IMR-90 (cell line): ENCODE measurements around the gene LCN12. TPM values are rescaled to one million over a fixed set of nuclear protein-coding genes. Genes with fewer than 3 reads are reported as not detected.
A peak's percentile ranks its signal among the peaks of the same experiment; 100 is the strongest.

Experiments used
- ATAC-seq: fragments of 200-7000 bp; cut with Tn5 transposase; 2 replicates; pipeline ENCODE4 v1.9.1; 2020; ENCODE audit warnings: low read depth, mild to moderate bottlenecking, moderate library complexity
- BruUV-seq: library from RNA; stranded (reverse); fragments of 400-500 nt; replicated peaks from 2 replicates; lab custom pipeline; 2021; lab: Mats Ljungman, UMichigan
- CTCF ChIA-PET: fragments of 300-600 bp; formaldehyde crosslinking; extraction: SDS; loops from one replicate; lab custom pipeline; 2021; ENCODE audit warnings: antibody characterized with exemption; lab: Yijun Ruan, JAX
- POLR2A ChIA-PET: fragments of 300-600 bp; sonication (Branson Sonifier 250); formaldehyde crosslinking; loops from one replicate; lab custom pipeline; 2022; ENCODE audit warnings: antibody characterized with exemption; ENCODE audit not compliant: unreplicated experiment; lab: Charles Lee
- DNase-seq: peaks from one replicate; pipeline ENCODE4 v3.0.0; 2013
- H2AFZ ChIP-seq: replicated peaks from 2 replicates; pipeline ENCODE3; 2013; ENCODE audit warnings: low read length, mild to moderate bottlenecking; ENCODE audit not compliant: poor library complexity
- H2AK5ac ChIP-seq: 2 replicates; pipeline ENCODE4 v1.6.1; 2013; ENCODE audit warnings: low read depth, low read length, inconsistent platforms
- H2AK9ac ChIP-seq: replicated peaks from 2 replicates; pipeline ENCODE3; 2013; ENCODE audit warnings: mild to moderate bottlenecking, low read depth, low read length, moderate library complexity; ENCODE audit not compliant: poor library complexity
- H2BK120ac ChIP-seq: 2 replicates; pipeline ENCODE4 v1.6.1; 2013; ENCODE audit warnings: low read depth, low read length, inconsistent platforms
- H2BK15ac ChIP-seq: 3 replicates; pipeline ENCODE4 v1.6.1; 2013; ENCODE audit warnings: low read depth, low read length, inconsistent platforms
- H2BK20ac ChIP-seq: 2 replicates; pipeline ENCODE4 v1.6.1; 2013; ENCODE audit warnings: low read depth, mild to moderate bottlenecking, inconsistent platforms, low read length, moderate library complexity
- H2BK5ac ChIP-seq: 2 replicates; pipeline ENCODE4 v1.6.1; 2013; ENCODE audit warnings: mild to moderate bottlenecking, low read depth, low read length, inconsistent platforms; ENCODE audit not compliant: poor library complexity, severe bottlenecking
- H3K14ac ChIP-seq: replicated peaks from 2 replicates; pipeline ENCODE4 v1.6.1; 2013; ENCODE audit warnings: low read depth, low read length, inconsistent platforms
- H3K18ac ChIP-seq: 2 replicates; pipeline ENCODE4 v1.6.1; 2013; ENCODE audit warnings: low read depth, low read length, control low read depth
- H3K23ac ChIP-seq: 2 replicates; pipeline ENCODE4 v1.6.1; 2013; ENCODE audit warnings: low read depth, low read length, inconsistent platforms
- H3K27ac ChIP-seq: 2 replicates; pipeline ENCODE4 v1.5.1; 2013; ENCODE audit warnings: mild to moderate bottlenecking, control low read depth, low read length; ENCODE audit not compliant: insufficient read depth
- H3K27me3 ChIP-seq: 2 replicates; pipeline ENCODE4 v1.6.1; 2013; ENCODE audit warnings: low read length; ENCODE audit not compliant: control insufficient read depth, insufficient read depth
- H3K36me3 ChIP-seq: 2 replicates; pipeline ENCODE4 v1.6.1; 2013; ENCODE audit warnings: low read length, mixed read lengths; ENCODE audit not compliant: control insufficient read depth, insufficient read depth
- H3K4ac ChIP-seq: 2 replicates; pipeline ENCODE4 v1.6.1; 2013; ENCODE audit warnings: low read depth, low read length, inconsistent platforms
- H3K4me1 ChIP-seq: 2 replicates; pipeline ENCODE4 v1.6.1; 2013; ENCODE audit warnings: low read length, mixed read lengths; ENCODE audit not compliant: control insufficient read depth, insufficient read depth
- H3K4me2 ChIP-seq: 2 replicates; pipeline ENCODE4 v1.6.1; 2013; ENCODE audit warnings: low read depth, mild to moderate bottlenecking, control low read depth, low read length, moderate library complexity
- H3K4me3 ChIP-seq: 2 replicates; pipeline ENCODE4 v1.5.1; 2013; ENCODE audit warnings: low read depth, mild to moderate bottlenecking, control low read depth, low read length, moderate library complexity; ENCODE audit not compliant: insufficient read depth
- H3K56ac ChIP-seq: 2 replicates; pipeline ENCODE4 v1.6.1; 2013; ENCODE audit warnings: low read length, inconsistent platforms; ENCODE audit not compliant: insufficient read depth; ENCODE audit errors: extremely low read depth
- H3K79me1 ChIP-seq, 2 experiments: 2 replicates each; pipeline ENCODE4 v1.6.1; 2013; ENCODE audit warnings: low read length in 2 of 2, inconsistent platforms in 1 of 2, low read depth in 1 of 2
- H3K9ac ChIP-seq: 2 replicates; pipeline ENCODE4 v1.6.1; 2013; ENCODE audit warnings: low read depth, low read length, control low read depth
- H3K9me1 ChIP-seq: 2 replicates; pipeline ENCODE4 v1.6.1; 2013; ENCODE audit warnings: low read length, inconsistent platforms; ENCODE audit not compliant: insufficient read depth
- H3K9me3 ChIP-seq: 2 replicates; pipeline ENCODE4 v1.6.1; 2013; ENCODE audit warnings: low read length; ENCODE audit not compliant: control insufficient read depth, insufficient read depth
- H4K20me1 ChIP-seq: 2 replicates; pipeline ENCODE4 v1.6.1; 2013; ENCODE audit warnings: low read length, inconsistent platforms; ENCODE audit not compliant: insufficient read depth
- H4K5ac ChIP-seq: 2 replicates; pipeline ENCODE4 v1.6.1; 2013; ENCODE audit warnings: mild to moderate bottlenecking, low read depth, low read length, control low read depth
- H4K8ac ChIP-seq, 2 experiments: 2 replicates each; pipeline ENCODE4 v1.6.1; 2013; ENCODE audit warnings: low read depth in 2 of 2, low read length in 2 of 2, control low read depth in 1 of 2, inconsistent platforms in 1 of 2
- H4K91ac ChIP-seq: 2 replicates; pipeline ENCODE4 v1.6.1; 2013; ENCODE audit warnings: low read depth, low read length, inconsistent platforms; ENCODE audit not compliant: insufficient read depth
- BHLHE40 ChIP-seq: fragments of 150-350 bp; IDR thresholded peaks from 2 replicates; pipeline ENCODE4 v1.6.1; 2016; ENCODE audit warnings: mild to moderate bottlenecking, low read depth, low read length
- CEBPB ChIP-seq: IDR thresholded peaks from 2 replicates; pipeline ENCODE4 v1.6.1; 2012; ENCODE audit warnings: low read depth, low read length, improper control_type of control experiment
- CHD1 ChIP-seq: IDR thresholded peaks from 2 replicates; pipeline ENCODE4 v1.6.1; 2012; ENCODE audit warnings: low read depth, low read length, improper control_type of control experiment
- CTCF ChIP-seq: conservative IDR thresholded peaks from 2 replicates; pipeline ENCODE4 v1.5.1; 2012; ENCODE audit warnings: mild to moderate bottlenecking, low read depth, low read length, improper control_type of control experiment
- FOS ChIP-seq: fragments of 150-350 bp; IDR thresholded peaks from 2 replicates; pipeline ENCODE4 v1.6.1; 2016; ENCODE audit warnings: low read depth, low read length
- MAFK ChIP-seq: IDR thresholded peaks from 2 replicates; pipeline ENCODE4 v1.6.1; 2012; ENCODE audit warnings: low read depth, low read length, improper control_type of control experiment
- MAZ ChIP-seq: IDR thresholded peaks from 2 replicates; pipeline ENCODE4 v1.6.1; 2012; ENCODE audit warnings: low read depth, mild to moderate bottlenecking, low read length, improper control_type of control experiment, moderate library complexity, borderline replicate concordance
- NFE2L2 ChIP-seq: fragments of 150-350 bp; IDR thresholded peaks from 2 replicates; pipeline ENCODE4 v1.6.1; 2016; ENCODE audit warnings: low read depth, mild to moderate bottlenecking, low read length
- RAD21 ChIP-seq: IDR thresholded peaks from 2 replicates; pipeline ENCODE4 v1.6.1; 2012; ENCODE audit warnings: low read length, improper control_type of control experiment
- RCOR1 ChIP-seq: IDR thresholded peaks from 2 replicates; pipeline ENCODE4 v1.6.1; 2012; ENCODE audit warnings: mild to moderate bottlenecking, low read length, improper control_type of control experiment; ENCODE audit not compliant: insufficient replicate concordance
- RFX5 ChIP-seq: IDR thresholded peaks from 2 replicates; pipeline ENCODE4 v1.8.0; 2012; ENCODE audit warnings: low read depth, mild to moderate bottlenecking, low read length, moderate library complexity
- SMC3 ChIP-seq: fragments of 150-350 bp; IDR thresholded peaks from 2 replicates; pipeline ENCODE4 v1.6.1; 2016; ENCODE audit warnings: low read depth, mild to moderate bottlenecking, antibody characterized with exemption, low read length, moderate library complexity
- USF2 ChIP-seq: fragments of 150-350 bp; IDR thresholded peaks from 2 replicates; pipeline ENCODE4 v1.6.1; 2017; ENCODE audit warnings: mild to moderate bottlenecking, antibody characterized with exemption, low read length, low read depth
- WGBS, 2 experiments: methylation state at CpG; one replicate each; pipeline versions ENCODE4 v1.1.5 to v1.1.7; 2013; ENCODE audit warnings: missing lambda C conversion rate in 2 of 2; ENCODE audit not compliant: insufficient read length in 1 of 2; ENCODE audit errors: extremely low coverage in 2 of 2; 5-methylcytosine and 5-hydroxymethylcytosine counted together
- dilution Hi-C: fragments of 300-500 bp; cut with HindIII; formaldehyde crosslinking; loops from one replicate; pipeline ENCODE4 v1.14.3; 2018; ENCODE audit warnings: low sequenced_read_pairs; ENCODE audit not compliant: unreplicated experiment
- in situ Hi-C: fragments of 300-500 bp; cut with MboI; formaldehyde crosslinking; loops from 3 replicates; pipeline ENCODE4 v1.14.3; 2019; ENCODE audit warnings: low sequenced_read_pairs, inconsistent platforms, mixed read lengths
- intact Hi-C: fragments of 100-400 bp; cut with micrococcal nuclease; formaldehyde crosslinking; loops from 2 replicates; pipeline ENCODE4 v1.10.0; 2022
- polyA plus RNA-seq, 3 experiments: library from polyadenylated mRNA; depleted of rRNA; stranded (reverse); fragments of >200 nt; gene quantifications; 2 replicates each; pipeline ENCODE4 v1.2.3, GENCODE V29; 2012; ENCODE audit warnings: low replicate concordance in 1 of 3
- total RNA-seq: library from RNA; depleted of rRNA; stranded (reverse); fragments of >200 nt; gene quantifications from 2 replicates; pipeline ENCODE4 v1.2.3, GENCODE V29; 2012

LCN12 gene
- total and polyA plus RNA-seq, 2 of the 4 experiments (the other 2 are of a cell fraction), result 0.12 TPM; not detected in 1

GRCh38 chr9:136943291-136944211 lies 8.5 kb upstream of the LCN12 start (continued):
- TF ChIP-seq CTCF, result no peak

GRCh38 chr9:136944212-136944518 lies 7.9 kb upstream of the LCN12 start:
- peak overlapping the region; percentile 91 for H2AFZ ChIP-seq
- dilution Hi-C loops, result no loop called here
- TF ChIP-seq RCOR1, result no peak
- TF ChIP-seq SMC3, result no peak
- no peak for TF ChIP-seq MAFK
- no peak for TF ChIP-seq RAD21
- TF ChIP-seq MAZ, result no peak
- TF ChIP-seq NFE2L2, result no peak
- TF ChIP-seq CHD1, result no peak
- TF ChIP-seq CEBPB, result no peak
- TF ChIP-seq RFX5, result no peak
- peak; percentile 32; the same call in 1 of the 2 replicates for TF ChIP-seq BHLHE40
- no peak for TF ChIP-seq FOS
- TF ChIP-seq USF2, result no peak

More at GRCh38 chr9:136944212-136944518, 7.9 kb upstream of the LCN12 start:
- Histone ChIP-seq H3K56ac (no peak overlapping the region), H3K9me1 (peaks cover 8% of the 10 kb centered on the region), H3K23ac (peak overlapping the region; percentile 24; the same call in 1 of the 2 replicates), H4K8ac (no peak overlapping the region; a peak in 1 of 4 replicates), H2AK9ac (peak overlapping the region; percentile 100), H2BK20ac (no peak overlapping the region), H2AK5ac (peak overlapping the region; percentile 85; the same call in 1 of the 2 replicates), H3K27ac (peak overlapping the region; percentile 97), H3K18ac (no peak overlapping the region), H3K4me1 (peaks cover 4% of the 10 kb centered on the region), H3K79me1 (peaks cover 5 to 35% of the 10 kb centered on the region in 2 experiments), H3K4me3 (peak overlapping the region; percentile 79), H3K36me3 (peaks cover 38% of the 10 kb centered on the region), H3K27me3 (no peaks in the 10 kb centered on the region), H4K20me1 (peaks cover 22% of the 10 kb centered on the region), H3K9ac (peak overlapping the region; percentile 96), H4K91ac (peak overlapping the region; percentile 33), H3K9me3 (no peaks in the 10 kb centered on the region), H3K4me2 (no peak overlapping the region), H2BK120ac (no peak overlapping the region; the same call in 1 of the 2 replicates), H2BK15ac (no peak overlapping the region), H2BK5ac (peak overlapping the region; percentile 88), H3K14ac (no peak overlapping the region), H3K4ac (peak overlapping the region; percentile 75), H4K5ac (no peak overlapping the region; the same call in 1 of the 2 replicates)
- BruUV-seq, result no TSS peak
- peak; percentile 55 for DNase-seq
- WGBS, 2 experiments, result 1% methylated on average over 23 of the region's 45 CpGs; no CpG with 5 or more reads in 1 of the 2 experiments
- in situ Hi-C loops (no loop called here), intact Hi-C loops (loop anchor here (2.0 kb wide), 1 partner anchor 95 kb away; the partner anchor contains the start of gene PHPT1)
- peak; percentile 66 for ATAC-seq
- ChIA-PET POLR2A (no interaction called here), CTCF (interaction anchor here (0.6 to 1.0 kb wide), 2 partner anchors 12 to 42 kb away, joined by 3 read pairs; no protein-coding TSS in a partner anchor)
